GM18519 (cell line): ENCODE data around the gene ATXN7L1.

ENCODE experiments used
- ATAC-seq: cut with Tn5 transposase; IDR thresholded peaks from one replicate; pipeline ENCODE4 v1.9.1; 2021; ENCODE audit warnings: mild to moderate bottlenecking, moderate library complexity; ENCODE audit not compliant: unreplicated experiment, low FRiP score

ATXN7L1 gene

GRCh38 chr7:105689067-105689819 lies 187.2 kb downstream of the ATXN7L1 start:
- no peak for ATAC-seq

DNA sequence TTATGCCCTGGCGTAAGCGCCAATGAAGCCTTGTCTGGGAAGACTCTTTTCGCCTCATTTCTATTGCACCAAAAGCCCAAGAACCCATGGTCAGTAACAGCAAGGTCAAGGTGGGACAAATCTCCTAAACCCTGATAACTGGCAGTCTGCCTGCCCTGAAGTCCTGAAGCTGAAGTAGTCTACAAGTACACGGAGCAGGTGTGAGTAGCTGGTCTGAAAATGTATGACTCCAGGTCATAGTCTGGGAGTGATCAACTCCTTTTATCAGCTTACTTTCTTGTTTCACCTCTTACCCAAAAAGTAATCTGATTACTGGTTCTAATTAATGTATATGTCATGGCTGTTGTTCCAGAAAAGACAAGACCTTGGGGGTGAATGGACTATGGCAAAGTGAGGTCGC lies 187.8 kb downstream of the ATXN7L1 start:
- ATAC-seq = no peak

DNA sequence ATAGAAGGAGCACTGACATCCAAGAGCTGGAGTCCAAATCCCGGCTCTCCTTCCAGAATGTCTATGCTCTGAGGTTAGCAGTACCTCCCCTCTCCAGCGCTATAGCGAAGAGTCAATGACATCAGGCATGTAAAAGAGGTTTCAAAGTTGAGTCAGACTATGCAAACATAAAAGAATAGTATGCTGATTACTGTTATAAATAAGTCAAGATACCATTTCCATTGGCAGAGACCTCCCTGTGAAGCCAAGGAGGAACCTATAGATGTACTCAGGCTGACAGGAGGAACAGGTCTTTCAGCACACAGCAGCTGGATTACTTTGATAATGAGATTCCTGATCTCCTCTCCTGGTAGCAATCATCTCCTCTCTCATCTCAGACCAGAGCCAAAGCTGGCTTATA lies 191.2 kb downstream of the ATXN7L1 start:
- no peak for ATAC-seq

GRCh38 chr7:105682341-105683060 lies 193.9 kb downstream of the ATXN7L1 start:
- no peak for ATAC-seq

GRCh38 chr7:105680505-105681187 lies 195.8 kb downstream of the ATXN7L1 start:
- no peak for ATAC-seq

GRCh38 chr7:105678811-105679495 lies 197.4 kb downstream of the ATXN7L1 start:
- no peak for ATAC-seq

- peak; percentile 59 for ATAC-seq
These were observed 198.4 kb downstream of the ATXN7L1 start for GRCh38 chr7:105677817-105678573.

GRCh38 chr7:105677410-105677730 lies 199.0 kb downstream of the ATXN7L1 start:
- no peak for ATAC-seq

DNA sequence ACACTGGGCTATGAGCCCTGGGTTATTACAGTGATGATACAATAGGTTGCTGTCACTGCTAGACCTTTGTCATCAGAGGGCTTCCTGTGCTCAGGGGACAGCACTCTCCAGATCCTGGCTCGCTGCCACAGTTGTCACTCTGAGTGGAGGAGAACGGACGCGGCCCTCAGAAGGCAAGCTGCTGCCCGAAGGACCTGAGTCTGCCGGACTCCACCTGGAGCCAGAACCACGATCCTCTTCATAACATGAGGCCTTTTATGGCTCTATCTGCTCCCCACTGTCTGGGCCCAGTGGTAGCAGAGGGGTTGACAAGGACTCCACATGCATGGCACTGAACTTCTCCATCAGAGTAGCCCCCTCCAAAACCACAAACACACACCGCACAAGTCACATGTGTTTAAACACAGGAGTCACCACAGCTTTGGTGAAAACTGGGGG lies 200.4 kb downstream of the ATXN7L1 start:
- ATAC-seq = no peak

- ATAC-seq = no peak
These were observed 202.0 kb downstream of the ATXN7L1 start for GRCh38 chr7:105674200-105674920.

- no peak for ATAC-seq
These were observed 202.9 kb downstream of the ATXN7L1 start for GRCh38 chr7:105673367-105674084.

DNA sequence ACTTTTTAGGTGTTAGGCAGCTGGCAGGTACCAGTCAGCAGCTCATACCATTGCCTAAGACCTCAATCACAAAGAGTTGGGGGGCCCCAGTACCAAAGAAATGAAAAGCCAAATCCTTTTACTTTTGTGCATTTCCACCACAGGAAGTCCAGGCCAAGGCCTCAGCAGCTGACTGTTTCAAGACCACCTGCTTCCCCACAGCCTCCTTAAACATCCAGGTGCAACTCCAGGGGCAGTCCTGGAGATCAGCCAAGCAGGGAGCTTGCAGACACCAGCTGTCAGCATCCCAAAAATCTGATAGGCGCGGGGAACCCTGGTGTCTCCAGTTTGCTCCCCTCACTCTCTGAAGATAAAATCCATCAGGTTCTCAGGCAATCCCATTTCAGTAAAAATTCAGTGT lies 203.6 kb downstream of the ATXN7L1 start:
- no peak for ATAC-seq

DNA sequence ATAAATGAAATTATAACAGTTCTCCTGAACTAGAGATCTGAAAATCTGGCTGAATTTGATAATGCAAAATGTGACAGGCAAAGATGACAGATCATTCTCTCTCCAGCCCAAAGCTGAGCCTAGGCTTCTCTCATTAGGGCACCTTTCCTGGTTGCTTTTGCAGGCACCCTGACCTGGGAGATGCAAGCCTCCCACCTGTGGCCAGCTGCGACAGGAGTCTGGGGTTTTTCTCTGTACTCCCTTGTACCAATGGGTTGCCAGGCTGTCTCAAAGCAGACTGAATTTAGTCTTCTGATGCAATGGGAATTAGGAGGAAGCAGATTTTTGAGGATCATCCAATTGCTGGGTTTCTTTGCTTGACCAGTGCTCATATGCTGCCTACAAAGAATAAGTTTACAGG lies 210.1 kb downstream of the ATXN7L1 start:
- ATAC-seq = no peak

DNA sequence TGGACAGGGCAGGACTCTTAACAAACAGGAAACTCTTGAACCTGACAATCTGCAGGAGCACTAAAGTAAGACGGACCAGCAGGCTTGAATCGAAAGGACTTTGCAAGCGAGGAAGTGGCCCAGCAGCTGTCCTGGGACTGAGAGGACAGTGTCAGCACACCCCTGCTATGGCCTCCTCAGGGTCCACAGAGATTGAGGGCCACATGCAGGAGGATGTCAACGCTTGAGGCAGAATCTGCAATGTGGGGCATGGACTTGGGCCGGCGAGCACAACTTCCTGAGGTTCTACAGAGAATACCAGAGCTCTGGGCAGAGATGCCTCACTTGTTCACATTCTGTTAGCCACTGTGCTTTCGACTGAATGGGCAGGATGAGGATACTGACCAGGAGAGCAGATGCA lies 210.7 kb downstream of the ATXN7L1 start:
- ATAC-seq = no peak

DNA sequence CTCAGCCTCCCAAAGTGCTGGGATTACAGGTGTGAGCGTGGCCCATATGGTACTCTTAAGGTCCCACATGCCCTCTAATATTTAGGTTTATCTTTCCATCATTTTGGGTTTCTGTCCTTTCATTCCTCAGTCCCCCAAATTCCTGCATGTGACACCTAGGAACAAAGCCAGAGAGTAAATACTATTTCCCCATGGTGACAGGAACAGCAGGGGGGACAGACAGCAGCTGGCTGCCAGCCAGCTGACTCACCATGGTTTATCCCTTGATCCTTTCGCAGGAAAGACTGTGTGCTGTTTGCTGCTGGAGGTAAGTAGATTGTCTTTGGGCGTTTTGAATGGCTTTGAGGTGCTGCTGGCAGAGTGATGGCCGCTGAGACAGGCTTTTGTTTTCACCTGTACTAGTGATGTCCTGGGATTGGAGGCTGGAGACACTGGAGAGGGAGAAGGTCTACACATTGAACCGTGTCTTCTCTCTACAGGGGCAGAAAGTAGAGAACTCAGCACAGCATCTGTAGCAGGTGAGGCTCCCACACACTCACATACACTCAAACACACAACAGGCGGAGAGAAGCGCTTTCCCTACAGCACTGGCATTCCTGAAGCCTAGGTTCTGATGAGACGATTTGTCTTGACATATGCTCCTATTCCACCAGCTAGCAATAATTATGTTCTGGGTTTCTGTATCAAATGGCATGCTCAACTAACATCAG lies 211.4 kb downstream of the ATXN7L1 start:
- no peak for ATAC-seq

GRCh38 chr7:105662998-105663397 lies 213.4 kb downstream of the ATXN7L1 start:
- ATAC-seq = no peak

GRCh38 chr7:105661625-105662024 lies 214.8 kb downstream of the ATXN7L1 start:
- ATAC-seq = no peak

DNA sequence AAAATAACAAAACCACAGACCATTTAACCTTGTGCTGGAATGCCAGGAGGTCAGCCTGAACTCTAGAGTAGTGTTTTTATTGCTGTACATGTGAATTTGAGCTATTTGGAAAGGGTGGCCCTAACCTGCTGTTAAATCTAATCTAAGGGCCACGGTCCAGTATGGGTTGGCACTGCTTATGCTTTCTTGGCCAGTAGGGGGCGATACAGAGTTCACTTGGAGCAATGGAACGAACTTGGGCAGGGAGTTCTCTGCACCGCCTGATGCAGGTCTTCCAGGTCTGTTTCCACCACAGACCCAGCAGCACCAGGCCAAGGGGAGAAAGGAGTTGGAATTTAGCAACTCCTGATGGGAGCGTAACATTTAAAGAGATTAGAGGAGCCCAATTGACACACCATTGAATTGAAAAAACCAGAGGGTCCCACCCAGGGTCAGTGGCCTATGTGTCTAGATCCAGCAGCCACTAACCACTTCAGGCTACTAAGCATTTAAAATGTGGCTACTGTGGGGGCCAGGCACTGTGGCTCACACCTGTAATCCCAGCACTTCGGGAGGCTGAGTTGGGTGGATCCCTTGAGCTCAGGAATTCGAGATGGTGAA lies 219.4 kb downstream of the ATXN7L1 start:
- no peak for ATAC-seq
